ENCODE results near the gene INTS15. TPM values are rescaled to one million over a fixed set of nuclear protein-coding genes. Genes with fewer than 3 reads are reported as not detected.

Gene INTS15
- total RNA-seq, 6 donors from 2014 or later = 23.4 to 61.8 (median 35.4) TPM

DNA sequence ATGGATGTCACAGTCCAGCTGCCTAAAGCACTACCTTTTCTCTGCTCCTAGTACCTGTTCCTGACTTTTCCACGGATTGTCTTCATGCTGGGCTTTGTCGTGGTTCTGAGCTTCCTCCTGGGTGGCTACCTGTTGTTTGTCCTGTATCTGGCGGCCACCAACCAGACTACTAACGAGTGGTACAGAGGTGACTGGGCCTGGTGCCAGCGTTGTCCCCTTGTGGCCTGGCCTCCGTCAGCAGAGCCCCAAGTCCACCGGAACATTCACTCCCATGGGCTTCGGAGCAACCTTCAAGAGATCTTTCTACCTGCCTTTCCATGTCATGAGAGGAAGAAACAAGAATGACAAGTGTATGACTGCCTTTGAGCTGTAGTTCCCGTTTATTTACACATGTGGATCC lies 1.3 kb upstream of the INTS15 start:
- Histone ChIP-seq H3K4me3 (no peak overlapping the region), H3K4me1 (peaks cover 19 to 26% (median 24%) of the 10 kb centered on the region in 4 donors), H3K27me3 (no peaks in the 10 kb centered on the region), H3K9me3 (no peaks in the 10 kb centered on the region), H3K36me3 (peaks cover 8 to 53% (median 32%) of the 10 kb centered on the region in 4 donors), H3K27ac (peak overlapping the region in 1 of 4 donors; percentile 18)
- 64 to 80% methylated on average over 9 of the region's 9 CpGs for WGBS, 2 donors
- no peak for ATAC-seq (ENCODE audit: low FRiP score in 2 of 2)
- TF ChIP-seq, protein P1, sequence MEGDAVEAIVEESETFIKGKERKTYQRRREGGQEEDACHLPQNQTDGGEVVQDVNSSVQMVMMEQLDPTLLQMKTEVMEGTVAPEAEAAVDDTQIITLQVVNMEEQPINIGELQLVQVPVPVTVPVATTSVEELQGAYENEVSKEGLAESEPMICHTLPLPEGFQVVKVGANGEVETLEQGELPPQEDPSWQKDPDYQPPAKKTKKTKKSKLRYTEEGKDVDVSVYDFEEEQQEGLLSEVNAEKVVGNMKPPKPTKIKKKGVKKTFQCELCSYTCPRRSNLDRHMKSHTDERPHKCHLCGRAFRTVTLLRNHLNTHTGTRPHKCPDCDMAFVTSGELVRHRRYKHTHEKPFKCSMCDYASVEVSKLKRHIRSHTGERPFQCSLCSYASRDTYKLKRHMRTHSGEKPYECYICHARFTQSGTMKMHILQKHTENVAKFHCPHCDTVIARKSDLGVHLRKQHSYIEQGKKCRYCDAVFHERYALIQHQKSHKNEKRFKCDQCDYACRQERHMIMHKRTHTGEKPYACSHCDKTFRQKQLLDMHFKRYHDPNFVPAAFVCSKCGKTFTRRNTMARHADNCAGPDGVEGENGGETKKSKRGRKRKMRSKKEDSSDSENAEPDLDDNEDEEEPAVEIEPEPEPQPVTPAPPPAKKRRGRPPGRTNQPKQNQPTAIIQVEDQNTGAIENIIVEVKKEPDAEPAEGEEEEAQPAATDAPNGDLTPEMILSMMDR (IDR thresholded peaks at IDR 0.05) = no peak
- TF ChIP-seq EP300 (IDR thresholded peaks at IDR 0.05) (no peak), POLR2A (IDR thresholded peaks at IDR 0.05) (no peak), POLR2AphosphoS5 (IDR thresholded peaks at IDR 0.05) (no peak)
- DNase-seq = no peak

DNA sequence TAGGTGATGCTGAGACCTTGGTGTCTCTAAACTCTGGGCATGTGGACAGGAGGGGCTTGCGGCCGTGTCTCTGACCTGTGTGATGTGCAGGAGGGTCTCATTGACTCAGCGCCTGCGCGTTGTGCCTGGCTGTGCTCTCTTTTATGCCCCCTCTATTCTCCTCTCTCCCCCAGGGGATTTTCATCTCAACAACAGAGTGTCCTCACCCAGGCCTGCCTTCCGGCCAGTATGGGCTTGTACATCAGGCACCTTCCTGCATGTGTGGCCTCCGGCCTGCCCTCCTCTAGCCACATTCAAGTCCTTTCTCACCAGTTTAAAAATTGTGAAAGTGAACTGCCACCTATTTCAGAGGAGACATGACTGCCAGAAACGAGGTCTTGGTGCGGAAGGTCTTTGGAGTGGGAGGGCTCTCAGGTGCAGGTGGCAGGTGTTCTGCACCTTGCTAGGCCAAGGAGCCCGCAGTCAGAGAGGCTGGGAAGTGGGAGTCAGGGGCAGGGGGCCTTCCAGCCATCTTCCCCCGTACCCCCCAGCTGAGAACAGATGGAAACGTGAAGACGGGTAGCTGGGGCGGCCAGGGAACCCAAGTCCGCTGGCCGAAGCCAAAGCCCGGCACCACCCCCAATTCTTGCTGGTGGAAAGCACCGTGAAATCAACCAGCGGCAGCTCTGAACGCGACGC lies 531 bp upstream of the INTS15 start:
- 56 to 58% methylated on average over 9 to 18 of the region's 22 CpGs for WGBS, 2 donors
- Histone ChIP-seq H3K4me1 (peaks cover 19 to 26% (median 24%) of the 10 kb centered on the region in 4 donors), H3K27me3 (no peaks in the 10 kb centered on the region), H3K27ac (peak overlapping the region; percentile 46 to 92 (median 80)), H3K4me3 (peak overlapping the region in 3 of 4 donors; percentile 74 to 97 (median 91)), H3K9me3 (no peaks in the 10 kb centered on the region), H3K36me3 (peaks cover 11 to 54% (median 33%) of the 10 kb centered on the region in 4 donors)
- no peak for DNase-seq
- ATAC-seq (ENCODE audit: low FRiP score in 2 of 2) = no peak
- TF ChIP-seq, protein P1 (IDR thresholded peaks at IDR 0.05) = no peak
- no peak for TF ChIP-seq POLR2AphosphoS5 (IDR thresholded peaks at IDR 0.05)
- TF ChIP-seq EP300 (IDR thresholded peaks at IDR 0.05) = no peak

DNA sequence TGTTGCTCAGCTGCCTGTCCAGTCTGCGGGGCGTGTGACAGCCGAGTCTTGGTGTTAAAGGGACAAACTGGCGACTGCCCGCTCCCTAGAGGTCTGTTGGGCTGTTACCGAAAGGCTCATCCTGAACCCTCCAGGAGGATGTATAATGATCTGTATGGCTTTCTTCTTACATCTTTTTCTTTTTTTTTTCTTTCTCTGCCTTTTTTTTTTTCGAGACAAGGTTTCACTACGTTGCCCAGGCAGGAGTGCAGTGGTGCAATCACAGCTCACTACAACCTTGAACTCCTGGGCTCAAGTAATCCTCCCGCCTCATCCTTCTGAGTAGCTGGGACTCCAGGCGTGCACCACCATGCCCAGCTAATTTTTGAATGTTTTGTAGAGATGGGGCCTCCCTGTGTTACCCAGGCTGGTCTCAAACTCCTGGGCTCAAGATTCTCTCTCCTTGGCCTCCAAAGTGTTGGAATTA lies 857 bp downstream of the INTS15 start:
- DNase-seq = peak in 1 of 2 donors; percentile 42
- Histone ChIP-seq H3K4me1 (peaks cover 19 to 26% (median 24%) of the 10 kb centered on the region in 4 donors), H3K4me3 (peak overlapping the region; percentile 74 to 97 (median 89)), H3K27ac (peak overlapping the region; percentile 75 to 92 (median 86)), H3K27me3 (no peaks in the 10 kb centered on the region), H3K9me3 (no peaks in the 10 kb centered on the region), H3K36me3 (peaks cover 14 to 54% (median 34%) of the 10 kb centered on the region in 4 donors)
- ATAC-seq (ENCODE audit: low FRiP score in 2 of 2) = peak in 1 of 2 donors; percentile 15
- TF ChIP-seq, protein P1 (IDR thresholded peaks at IDR 0.05) = no peak
- no peak for TF ChIP-seq POLR2AphosphoS5 (IDR thresholded peaks at IDR 0.05)
- no peak for TF ChIP-seq EP300 (IDR thresholded peaks at IDR 0.05)
- TF ChIP-seq POLR2A (IDR thresholded peaks at IDR 0.05) = no peak
- 14 to 15% methylated on average over 10 of the region's 10 CpGs for WGBS, 2 donors

DNA sequence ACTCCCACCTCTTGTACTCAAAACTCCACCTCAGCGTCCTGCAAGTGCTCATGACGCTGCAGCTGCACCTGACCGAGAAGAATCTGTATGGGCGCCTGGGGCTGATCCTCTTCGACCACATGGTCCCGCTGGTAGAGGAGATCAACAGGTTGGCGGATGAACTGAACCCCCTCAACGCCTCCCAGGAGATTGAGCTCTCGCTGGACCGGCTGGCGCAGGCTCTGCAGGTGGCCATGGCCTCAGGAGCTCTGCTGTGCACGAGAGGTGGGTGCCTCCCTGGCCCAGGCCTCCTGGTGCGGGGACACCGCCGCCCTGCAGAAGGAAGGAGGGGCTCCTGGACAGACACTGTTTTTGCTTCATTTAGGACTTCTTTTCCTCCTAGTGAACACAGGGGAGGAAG lies 10.3 kb downstream of the INTS15 start:
- H3K27ac ChIP-seq = no peak overlapping the region
- no peak overlapping the region for H3K4me3 ChIP-seq
- no peaks in the 10 kb centered on the region for H3K27me3 ChIP-seq
- peaks cover 11 to 97% (median 89%) of the 10 kb centered on the region in 4 donors for H3K36me3 ChIP-seq
- no peak for ATAC-seq (ENCODE audit: low FRiP score in 2 of 2)
- WGBS, 2 donors = 93 to 100% methylated on average over 2 to 15 of the region's 15 CpGs
- DNase-seq = peak in 1 of 2 donors; percentile 71
- H3K9me3 ChIP-seq = no peaks in the 10 kb centered on the region
- no peaks in the 10 kb centered on the region for H3K4me1 ChIP-seq
- TF ChIP-seq EP300 (IDR thresholded peaks at IDR 0.05) (no peak), POLR2AphosphoS5 (IDR thresholded peaks at IDR 0.05) (no peak), POLR2A (IDR thresholded peaks at IDR 0.05) (no peak)
- TF ChIP-seq, protein P1 (IDR thresholded peaks at IDR 0.05) = no peak

Measured in upper lobe of left lung (tissue), 6 donors.